H7 (cell line): ENCODE data around the gene OR2K2. TPM values are rescaled to one million over a fixed set of nuclear protein-coding genes. Genes with fewer than 3 reads are reported as not detected.

Source experiments
- total RNA-seq: library from RNA; depleted of rRNA; stranded (reverse); fragments of >200 nt; shearing (Covaris generic); gene quantifications from 2 replicates; pipeline ENCODE4 v1.2.3, GENCODE V29; 2014; rRNA removed

OR2K2 gene
- total RNA-seq, 1 experiment from 2014 or later: not detected

Other genes with a start within 250 kb of the OR2K2 start
- 92.6 and 111 TPM in 2 replicates for gene ECPAS, start 154.2 kb upstream of the OR2K2 start, total RNA-seq
- 50.3 and 62.9 TPM in 2 replicates for gene ZNF483, start 195.0 kb upstream of the OR2K2 start, total RNA-seq